Measurements from ENCODE around the gene NTF3.

NTF3 gene

GRCh38 chr12:5432011-5432400 lies at the start of gene NTF3:
Gene NTF3 (plus strand): TSS chr12:5432108. CDS start chr12:5432325, 217 bp downstream.
- no peak for DNase-seq

DNA sequence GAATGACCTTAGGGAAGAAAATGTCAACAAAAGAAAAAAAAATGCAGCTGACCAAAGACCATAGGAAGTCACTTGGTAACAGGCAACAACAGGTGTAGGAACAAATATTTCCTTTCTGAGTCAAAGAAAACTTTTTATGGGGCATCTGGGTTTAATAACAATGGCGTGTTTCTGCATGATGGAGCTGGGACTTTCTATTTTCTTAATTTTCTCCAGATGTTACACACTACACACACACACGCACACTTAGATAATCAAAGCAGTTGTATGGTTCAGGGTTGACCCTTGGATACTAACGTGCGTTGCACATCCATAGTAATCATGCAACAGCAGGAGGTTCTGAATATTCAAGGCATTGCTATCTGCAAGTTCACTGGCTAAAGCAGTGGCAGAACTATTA lies 47.9 kb upstream of the NTF3 start:
- no peak for DNase-seq

- no peak for DNase-seq
Observed at GRCh38 chr12:5388581-5389535, 43.0 kb upstream of the NTF3 start.

DNA sequence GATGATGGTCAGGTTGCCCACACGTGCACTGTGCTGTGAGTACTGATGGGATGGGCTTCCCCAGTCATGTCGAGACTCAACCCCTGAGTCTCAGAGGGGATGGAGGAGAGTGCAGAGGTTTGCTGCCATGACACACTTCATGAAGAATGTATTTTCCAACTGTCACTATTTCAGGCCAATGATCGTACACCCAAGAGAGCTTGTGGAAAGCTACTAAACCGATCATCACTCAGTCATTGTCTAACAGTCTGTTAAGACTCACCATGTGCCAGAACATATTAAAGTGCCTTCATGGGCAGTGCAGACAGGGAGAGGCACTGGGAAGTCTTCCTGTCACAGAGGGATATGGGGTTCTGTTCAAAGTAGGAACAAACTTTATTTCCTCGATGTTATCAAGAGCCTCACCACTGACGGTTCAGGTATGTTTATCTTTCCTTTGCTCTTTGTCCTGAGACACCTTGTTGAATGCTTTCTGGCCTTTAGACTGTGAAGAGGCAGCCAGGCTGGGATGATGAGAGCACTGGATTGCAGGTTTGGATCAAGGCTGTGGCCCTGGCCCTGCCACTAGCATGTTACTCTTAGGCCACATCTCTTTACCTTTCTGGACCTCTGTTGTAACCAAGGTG lies 41.6 kb upstream of the NTF3 start:
- no peak for DNase-seq

DNA sequence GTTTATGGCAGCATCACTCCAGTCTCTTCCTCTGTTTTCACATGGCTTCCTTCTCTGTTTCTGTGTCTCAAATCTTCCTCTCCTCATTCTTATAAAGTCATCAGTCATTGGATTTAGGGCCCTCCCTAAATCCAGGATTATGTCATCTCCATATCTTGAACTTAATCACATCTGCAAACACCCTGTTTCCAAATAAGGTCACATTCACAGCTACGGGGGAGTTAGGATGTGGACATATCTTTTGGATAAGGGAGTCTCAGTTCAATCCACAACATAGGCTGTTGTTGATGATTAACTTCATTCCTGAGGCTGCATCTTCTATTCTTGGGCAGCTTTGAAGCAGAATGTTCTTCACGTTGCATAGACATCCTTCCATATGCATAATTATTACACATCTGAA lies 40.3 kb upstream of the NTF3 start:
- DNase-seq = no peak

- DNase-seq = no peak
Observed at GRCh38 chr12:5392961-5393360, 38.9 kb upstream of the NTF3 start.

- DNase-seq = no peak
Observed at GRCh38 chr12:5395443-5396271, 36.3 kb upstream of the NTF3 start.

DNA sequence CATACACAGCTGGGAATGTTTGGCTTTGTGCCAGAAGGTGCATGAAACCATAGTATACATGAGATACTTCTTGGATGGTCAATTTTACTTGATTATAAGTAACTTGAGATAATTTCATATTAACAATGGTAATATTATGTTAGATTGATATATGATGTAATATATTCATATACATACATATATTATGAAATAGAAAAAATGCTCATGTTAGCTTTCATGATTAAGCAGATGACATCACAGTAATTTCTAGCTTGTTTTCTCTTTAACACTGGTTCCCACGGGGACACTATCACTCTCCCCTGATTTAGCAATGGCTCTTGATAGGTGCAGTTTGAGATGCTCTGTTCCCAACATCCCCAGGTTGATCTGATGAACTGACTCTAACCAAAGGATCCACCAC lies 35.4 kb upstream of the NTF3 start:
- no peak for DNase-seq

- DNase-seq = no peak
Observed at GRCh38 chr12:5399266-5399665, 32.6 kb upstream of the NTF3 start.

DNA sequence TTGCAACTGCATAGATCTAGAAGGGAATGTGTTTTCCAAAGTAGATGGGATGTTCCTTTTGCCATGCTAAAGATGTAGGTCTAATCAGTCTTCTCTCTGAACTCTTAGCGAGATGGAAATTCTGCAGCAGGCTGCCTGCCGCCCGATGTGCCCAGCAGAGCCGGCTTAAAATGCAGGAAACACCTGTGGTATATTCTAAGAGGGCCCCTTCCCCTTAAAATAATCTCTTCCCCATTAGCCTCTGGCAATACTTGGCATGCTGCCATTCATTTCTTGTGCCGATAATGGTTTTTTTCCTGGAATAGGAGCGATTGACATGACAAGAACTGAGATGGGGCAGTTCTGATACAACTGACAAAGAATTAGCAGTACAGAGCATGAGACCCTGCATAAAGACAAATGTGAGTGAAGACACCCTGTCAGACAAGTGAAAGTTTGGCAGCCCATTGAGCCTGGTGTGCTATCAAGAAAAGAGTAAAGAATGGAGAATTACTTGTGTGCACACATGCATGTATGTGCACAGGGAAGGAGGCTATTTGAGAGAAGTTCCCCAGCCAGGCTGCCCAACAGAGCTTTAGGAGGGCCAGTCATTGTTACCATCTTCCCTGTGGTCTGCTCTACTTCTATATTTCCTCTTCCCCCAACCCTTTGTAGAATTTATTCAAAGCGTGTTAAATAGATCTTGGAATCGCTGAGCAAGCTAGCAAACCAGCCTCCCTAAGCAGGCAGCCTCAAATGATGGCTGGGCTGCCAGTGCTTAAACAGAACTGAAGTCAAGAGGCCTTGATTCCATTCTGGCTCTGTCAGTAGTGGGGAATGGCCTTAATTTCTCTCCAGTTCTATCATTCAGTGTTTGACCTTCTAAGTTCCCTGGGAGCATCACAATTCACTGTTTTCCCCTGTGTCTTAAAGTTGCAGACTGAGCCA lies 29.6 kb upstream of the NTF3 start:
- no peak for DNase-seq

DNA sequence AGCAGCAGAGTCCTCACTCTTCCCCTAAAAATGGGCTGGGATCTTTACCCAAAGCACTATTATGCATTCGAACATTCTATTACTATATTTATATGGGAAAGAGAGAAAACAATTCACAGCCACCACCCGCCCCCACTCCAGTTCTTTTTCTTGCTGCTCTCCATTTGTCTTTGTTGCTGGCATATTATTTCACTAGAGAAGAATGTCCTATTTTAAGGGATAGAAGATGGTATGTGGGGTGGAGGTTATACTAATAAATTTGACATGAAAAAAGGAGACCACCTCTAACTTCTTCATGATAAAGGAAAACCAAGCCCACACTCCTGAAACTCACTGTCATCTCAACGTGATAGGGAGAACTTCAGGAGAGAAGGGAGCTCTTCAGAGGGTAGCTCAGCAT lies 28.5 kb upstream of the NTF3 start:
- DNase-seq = no peak

DNA sequence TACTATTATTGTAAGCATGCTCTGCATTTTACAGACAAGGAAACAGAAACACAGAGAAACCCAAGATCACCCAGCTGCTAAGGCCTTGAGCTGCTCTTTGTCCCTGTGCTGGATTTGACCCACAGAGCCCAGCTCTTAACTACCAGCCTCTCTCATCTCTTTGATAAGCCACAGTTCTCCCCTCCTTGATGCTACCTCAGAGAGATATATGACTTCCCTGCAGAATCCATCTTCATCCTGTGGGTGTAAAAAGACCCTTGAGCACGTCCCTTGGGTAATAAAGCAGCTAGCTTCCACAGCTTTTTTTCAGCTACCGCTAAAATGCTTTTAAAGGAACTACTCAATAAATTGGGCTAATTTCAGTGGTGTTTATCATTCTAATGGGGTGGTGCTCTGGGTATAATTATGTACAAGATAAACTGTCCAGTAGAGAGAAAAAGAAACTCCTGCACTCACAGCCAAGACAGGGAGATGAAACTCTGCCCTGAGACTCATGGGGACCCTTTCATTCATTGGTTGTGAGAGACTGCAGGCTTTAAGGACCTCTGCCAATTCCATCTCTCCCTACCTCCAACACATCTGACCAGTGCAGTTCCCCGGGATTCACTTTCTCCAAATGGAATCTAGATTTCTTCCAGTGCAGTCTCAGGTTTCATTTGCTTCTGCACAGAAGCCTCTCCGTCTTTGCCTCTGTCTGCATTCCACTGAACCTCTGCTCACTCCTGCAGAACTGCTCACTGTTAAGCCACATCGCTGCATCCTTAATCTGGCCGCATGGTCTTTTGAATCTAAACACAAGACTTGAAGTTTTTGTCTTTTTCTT lies 24.7 kb upstream of the NTF3 start:
- DNase-seq = no peak

GRCh38 chr12:5409619-5410018 lies 22.3 kb upstream of the NTF3 start:
- DNase-seq = no peak

DNA sequence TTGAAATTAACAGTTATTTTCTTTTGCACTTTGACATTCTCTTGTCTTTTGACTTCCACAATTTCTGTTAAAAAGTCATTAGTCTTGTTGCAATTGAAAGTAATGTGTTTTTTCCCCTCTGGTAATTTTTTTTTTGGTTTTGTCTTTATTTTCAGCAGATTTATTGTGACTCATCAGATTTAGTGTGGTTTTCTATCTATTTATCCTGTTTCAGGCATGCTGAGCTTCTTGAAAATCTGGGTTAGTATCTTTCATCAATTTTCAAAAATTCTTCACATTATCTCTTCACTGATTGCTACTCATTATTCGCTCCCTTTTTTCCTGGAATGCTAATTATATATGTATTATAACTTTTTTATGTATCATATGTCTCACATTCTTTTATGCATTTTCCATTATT lies 15.3 kb upstream of the NTF3 start:
- DNase-seq = no peak

DNA sequence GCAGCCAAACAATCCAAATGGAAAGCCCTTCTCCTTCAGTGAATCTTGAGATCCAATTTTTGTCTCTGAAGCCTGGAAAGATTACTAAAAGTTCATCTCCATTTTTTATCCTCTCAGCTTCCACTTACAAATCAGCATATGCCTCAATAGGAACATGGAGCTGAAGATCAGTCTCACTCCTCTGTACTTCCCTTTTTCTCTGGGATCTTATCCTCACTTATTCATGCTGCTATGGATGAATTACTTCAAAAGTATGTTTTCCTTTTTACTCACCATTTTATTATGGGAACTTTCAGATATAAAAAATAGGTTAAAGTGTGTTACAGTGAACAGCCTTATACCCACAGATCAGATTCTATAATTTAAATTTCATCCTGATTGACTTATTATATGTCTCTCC lies 14.4 kb upstream of the NTF3 start:
- no peak for DNase-seq

- DNase-seq = no peak
Observed at GRCh38 chr12:5428332-5429221, 3.3 kb upstream of the NTF3 start.

GRCh38 chr12:5429741-5430557 lies 2.0 kb upstream of the NTF3 start:
- DNase-seq = no peak

- DNase-seq = no peak
Observed at GRCh38 chr12:5430641-5431603, 986 bp upstream of the NTF3 start.
